Small intestine (tissue), 7 donors: Measurements from ENCODE around the gene LYPD3. TPM values are rescaled to one million over a fixed set of nuclear protein-coding genes. Genes with fewer than 3 reads are reported as not detected.

Experiments
- DNase-seq, 2 donors: peaks; one replicate each; pipeline versions ENCODE4 v3.0.0 to v3.0.0-alpha.2; 2013
- FAIRE-seq: peaks from 2 replicates; lab custom pipeline; 2012; peaks lifted over from hg19 to GRCh38; lab: Jason Lieb, UNC
- H3K27ac ChIP-seq, 3 donors: one replicate each; pipeline ENCODE4 v1.5.1; 2013; ENCODE audit warnings: low read length in 2 of 3, mild to moderate bottlenecking in 2 of 3, control low read depth in 1 of 3, inconsistent platforms in 1 of 3, low read depth in 1 of 3, moderate library complexity in 1 of 3
- H3K27me3 ChIP-seq, 3 donors: one replicate each; pipeline ENCODE4 v1.6.1; 2013; ENCODE audit warnings: low read length in 3 of 3, inconsistent platforms in 1 of 3; ENCODE audit not compliant: control insufficient read depth in 3 of 3, insufficient read depth in 3 of 3
- H3K36me3 ChIP-seq, 3 donors: one replicate each; pipeline ENCODE4 v1.6.1; 2013; ENCODE audit warnings: low read length in 3 of 3, inconsistent platforms in 1 of 3, low read depth in 1 of 3, mild to moderate bottlenecking in 1 of 3, moderate library complexity in 1 of 3; ENCODE audit not compliant: control insufficient read depth in 3 of 3, insufficient read depth in 2 of 3
- H3K4me1 ChIP-seq, 3 donors: one replicate each; pipeline ENCODE4 v1.6.1; 2013; ENCODE audit warnings: low read length in 2 of 3, inconsistent platforms in 1 of 3, low read depth in 1 of 3, mild to moderate bottlenecking in 1 of 3, moderate library complexity in 1 of 3; ENCODE audit not compliant: control insufficient read depth in 3 of 3, insufficient read depth in 2 of 3
- H3K4me3 ChIP-seq, 3 donors: one replicate each; pipeline ENCODE4 v1.5.1; 2013; ENCODE audit warnings: low read length in 3 of 3, control low read depth in 1 of 3, inconsistent platforms in 1 of 3, low read depth in 1 of 3, mild to moderate bottlenecking in 1 of 3, moderate library complexity in 1 of 3
- H3K9me3 ChIP-seq, 2 donors: one replicate each; pipeline ENCODE4 v1.6.1; 2013; ENCODE audit warnings: low read depth in 1 of 2, low read length in 1 of 2; ENCODE audit not compliant: control insufficient read depth in 2 of 2, insufficient read depth in 1 of 2
- WGBS, 3 donors: extraction: QIAGEN DNeasy Blood & Tissue Kit; methylation state at CpG; one replicate each; pipeline ENCODE4 v1.1.7; 2013; 5-methylcytosine and 5-hydroxymethylcytosine counted together
- polyA plus RNA-seq, 4 donors: library from polyadenylated mRNA; stranded (reverse) in 3 of 4; unstranded in 1 of 4; fragments of 200-250 nt in 3 of 4; fragments of 120-200 nt in 1 of 4; gene quantifications; one replicate each; pipeline versions ENCODE4 v1.2.1 to v1.2.3, GENCODE V29; 2013
- donor health status: healthy with polysubstance abuse.
- donor health status: control.
- donor health status: control.
- donor health status: Bipolar disorder and iron deficiency.
- donor health status: healthy.

Gene LYPD3
- polyA plus RNA-seq, 4 donors = 0.73 to 1.1 (median 0.86) TPM; not detected in 1

DNA sequence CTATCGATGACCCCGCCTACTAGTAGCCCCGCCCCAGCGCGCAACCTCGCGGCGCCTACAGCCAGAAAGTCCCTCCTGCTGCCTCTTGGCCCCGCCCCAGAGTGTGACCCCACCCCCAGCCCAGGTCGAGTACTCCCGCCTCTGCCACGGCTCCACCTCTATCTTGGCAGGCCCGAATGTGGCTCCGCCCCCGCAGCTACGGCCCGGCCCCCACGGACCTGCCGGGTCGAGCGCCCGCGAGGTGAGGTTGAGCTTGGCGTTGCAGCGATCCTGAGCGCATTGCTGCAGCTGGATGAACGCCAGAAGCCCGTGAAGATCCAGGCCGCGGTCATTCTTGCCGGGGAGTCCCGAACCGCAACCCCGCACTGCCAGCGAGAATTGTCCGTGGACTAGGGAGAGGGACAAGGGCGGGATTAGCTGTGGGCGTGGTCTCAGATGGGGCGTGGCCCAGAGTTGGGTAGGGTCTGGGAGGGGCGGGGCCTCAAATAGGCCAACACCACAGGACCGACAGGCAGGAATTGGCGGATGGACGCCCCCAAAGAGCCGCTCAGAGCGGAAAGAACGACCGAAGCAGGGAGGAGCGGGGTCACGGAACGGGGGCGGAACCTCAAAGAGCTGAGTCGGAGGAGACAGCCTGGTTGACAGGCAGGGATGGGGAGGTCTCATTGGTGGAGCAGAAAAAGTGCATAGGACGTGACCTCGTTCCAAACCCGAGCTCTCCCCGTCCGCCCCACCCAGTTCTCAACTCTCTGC lies 1.9 kb downstream of the LYPD3 start:
- H3K36me3 ChIP-seq = no peaks in the 10 kb centered on the region
- peak overlapping the region in 2 of 3 donors; percentile 82 to 89 for H3K27ac ChIP-seq
- peaks cover 0 to 7% (median 0%) of the 10 kb centered on the region in 3 donors for H3K4me1 ChIP-seq
- H3K4me3 ChIP-seq = peak overlapping the region; percentile 53 to 80 (median 64)
- no peak for FAIRE-seq
- peak; percentile 97 to 98 for DNase-seq
- H3K9me3 ChIP-seq = no peaks in the 10 kb centered on the region
- 0 to 1% (median 0%) methylated on average over 55 to 57 of the region's 57 CpGs for WGBS, 3 donors
- H3K27me3 ChIP-seq = peaks cover 0 to 19% (median 0%) of the 10 kb centered on the region in 3 donors

GRCh38 chr19:43462785-43463380 lies 2.5 kb downstream of the LYPD3 start:
- FAIRE-seq (no peak), DNase-seq (no peak)
- H3K27ac ChIP-seq = peak overlapping the region in 2 of 3 donors; percentile 19 to 29
- peaks cover 0 to 7% (median 0%) of the 10 kb centered on the region in 3 donors for H3K4me1 ChIP-seq
- H3K4me3 ChIP-seq = peak overlapping the region in 2 of 3 donors; percentile 21 to 80
- WGBS, 3 donors = 10 to 12% (median 11%) methylated on average over 30 to 33 of the region's 33 CpGs
- H3K27me3 ChIP-seq = peaks cover 0 to 19% (median 0%) of the 10 kb centered on the region in 3 donors
- no peaks in the 10 kb centered on the region for H3K36me3 ChIP-seq
- no peaks in the 10 kb centered on the region for H3K9me3 ChIP-seq

GRCh38 chr19:43462383-43462782 lies 3.0 kb downstream of the LYPD3 start:
- Histone ChIP-seq H3K9me3 (no peaks in the 10 kb centered on the region), H3K36me3 (no peaks in the 10 kb centered on the region), H3K27ac (no peak overlapping the region), H3K27me3 (peaks cover 0 to 19% (median 0%) of the 10 kb centered on the region in 3 donors), H3K4me3 (no peak overlapping the region), H3K4me1 (peaks cover 0 to 7% (median 0%) of the 10 kb centered on the region in 3 donors)
- no peak for FAIRE-seq
- DNase-seq = no peak
- WGBS, 3 donors = 90 to 96% (median 92%) methylated on average over 7 of the region's 7 CpGs

- no peak overlapping the region for H3K27ac ChIP-seq
- H3K27me3 ChIP-seq = peaks cover 0 to 19% (median 0%) of the 10 kb centered on the region in 3 donors
- H3K4me3 ChIP-seq = no peak overlapping the region
- H3K9me3 ChIP-seq = no peaks in the 10 kb centered on the region
- DNase-seq = no peak
- H3K4me1 ChIP-seq = peaks cover 0 to 7% (median 0%) of the 10 kb centered on the region in 3 donors
- H3K36me3 ChIP-seq = no peaks in the 10 kb centered on the region
- FAIRE-seq = no peak
- 85 to 93% (median 90%) methylated on average over 9 to 12 of the region's 12 CpGs for WGBS, 3 donors
These were observed 4.1 kb downstream of the LYPD3 start for GRCh38 chr19:43461303-43461702.

DNA sequence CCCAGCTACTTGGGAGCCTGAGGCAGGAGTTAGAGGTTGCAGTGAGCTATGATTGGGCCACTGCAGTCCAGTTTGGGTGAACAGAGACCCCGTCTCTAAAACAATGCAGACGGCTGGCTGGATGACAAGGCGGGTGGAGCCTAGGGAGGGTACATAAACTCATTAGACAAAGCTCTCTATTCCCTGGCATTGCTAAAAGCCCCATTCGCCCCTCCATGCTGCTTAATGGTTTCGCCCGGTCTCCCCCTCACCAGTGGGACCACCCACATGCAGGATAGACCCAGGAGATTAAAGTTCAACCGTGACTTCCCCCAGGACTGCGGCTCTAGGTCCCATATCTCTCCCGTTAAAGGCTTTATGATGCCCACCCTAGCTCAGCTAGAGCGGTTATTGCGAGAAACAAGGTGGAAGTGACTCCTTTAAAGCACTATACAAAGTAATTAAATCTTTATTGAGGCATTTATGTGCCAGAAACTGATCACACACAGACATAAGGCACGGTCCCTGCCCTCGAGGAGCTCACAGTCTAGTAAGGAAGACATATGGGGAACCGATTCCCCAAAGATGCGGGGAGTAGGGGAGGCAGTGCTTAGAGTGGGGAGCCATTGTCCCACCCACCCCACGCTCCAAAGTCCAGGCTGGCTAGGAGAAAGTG lies 4.9 kb downstream of the LYPD3 start:
- Histone ChIP-seq H3K4me1 (peaks cover 0 to 7% (median 0%) of the 10 kb centered on the region in 3 donors), H3K4me3 (no peak overlapping the region), H3K9me3 (no peaks in the 10 kb centered on the region), H3K27me3 (peaks cover 0 to 10% (median 0%) of the 10 kb centered on the region in 3 donors), H3K36me3 (no peaks in the 10 kb centered on the region), H3K27ac (no peak overlapping the region)
- 68 to 77% (median 72%) methylated on average over 16 of the region's 16 CpGs for WGBS, 3 donors
- DNase-seq (no peak), FAIRE-seq (no peak)

DNA sequence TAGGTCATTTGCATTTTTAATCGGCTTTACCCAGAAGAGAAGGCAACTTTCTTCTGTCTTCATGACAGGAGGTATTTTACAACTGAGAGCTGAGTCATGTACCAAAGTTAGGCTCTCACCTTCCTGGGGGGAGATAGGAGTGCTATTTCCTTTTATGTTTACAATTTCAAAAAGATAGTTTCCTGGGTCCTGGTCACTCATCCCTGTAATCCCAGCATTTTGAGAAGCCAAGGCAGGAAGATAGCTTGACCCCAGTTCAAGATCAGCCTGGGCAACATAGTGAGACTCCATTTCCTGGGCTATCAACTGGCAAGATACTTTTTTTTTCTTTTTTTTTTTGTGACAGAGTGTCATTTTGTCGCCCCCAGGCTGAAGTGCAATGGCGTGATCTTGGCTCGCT lies 7.6 kb downstream of the LYPD3 start:
- DNase-seq (no peak), FAIRE-seq (no peak)
- Histone ChIP-seq H3K36me3 (no peaks in the 10 kb centered on the region), H3K4me3 (no peak overlapping the region), H3K27me3 (peaks cover 0 to 3% (median 0%) of the 10 kb centered on the region in 3 donors), H3K4me1 (no peaks in the 10 kb centered on the region), H3K27ac (no peak overlapping the region), H3K9me3 (no peaks in the 10 kb centered on the region)
- WGBS, 3 donors = 79 to 82% (median 80%) methylated on average over 4 of the region's 4 CpGs

DNA sequence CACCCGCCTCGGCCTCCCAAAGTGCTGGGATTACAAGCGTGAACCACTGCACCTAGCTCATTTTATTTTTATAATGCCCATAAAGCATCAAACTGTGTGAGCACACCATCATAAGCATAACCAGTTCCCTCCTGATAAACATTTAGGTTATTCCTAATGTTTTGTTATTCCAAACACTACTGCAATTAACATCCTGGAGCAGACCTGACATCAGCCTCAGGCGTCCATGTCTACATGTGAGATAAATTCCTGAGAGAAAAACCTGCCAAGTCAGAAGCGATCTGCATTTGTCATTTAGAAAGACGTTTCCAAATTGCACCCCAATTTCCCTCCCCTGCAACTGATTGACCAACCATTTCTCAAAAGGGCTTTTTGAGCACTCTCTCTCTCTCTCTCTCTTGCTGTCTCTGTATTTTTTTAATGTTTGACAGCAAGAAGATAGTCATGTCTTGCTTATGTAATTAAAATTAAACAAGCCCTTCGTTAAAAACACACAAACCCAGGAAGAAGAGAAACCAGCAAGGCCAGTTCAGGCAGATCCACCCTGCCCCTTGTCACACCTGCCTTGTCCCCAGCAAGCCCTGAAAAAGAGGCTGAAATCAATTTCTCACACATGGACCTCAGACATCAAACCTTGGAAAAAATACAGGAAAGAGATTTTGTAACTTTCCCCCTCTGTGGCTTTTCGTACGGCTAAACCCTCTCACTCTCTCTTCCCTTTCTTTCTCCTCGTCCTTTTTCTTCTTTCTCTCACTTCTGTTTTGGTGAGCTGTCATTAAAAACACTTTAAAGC lies 9.9 kb downstream of the LYPD3 start:
- 30 to 38% (median 33%) methylated on average over 10 of the region's 10 CpGs for WGBS, 3 donors
- Histone ChIP-seq H3K27me3 (peaks cover 0 to 3% (median 0%) of the 10 kb centered on the region in 3 donors), H3K4me3 (no peak overlapping the region), H3K4me1 (no peaks in the 10 kb centered on the region), H3K36me3 (no peaks in the 10 kb centered on the region), H3K27ac (no peak overlapping the region), H3K9me3 (peaks cover 0 to 3% of the 10 kb centered on the region in 2 donors)
- no peak for FAIRE-seq
- no peak for DNase-seq

DNA sequence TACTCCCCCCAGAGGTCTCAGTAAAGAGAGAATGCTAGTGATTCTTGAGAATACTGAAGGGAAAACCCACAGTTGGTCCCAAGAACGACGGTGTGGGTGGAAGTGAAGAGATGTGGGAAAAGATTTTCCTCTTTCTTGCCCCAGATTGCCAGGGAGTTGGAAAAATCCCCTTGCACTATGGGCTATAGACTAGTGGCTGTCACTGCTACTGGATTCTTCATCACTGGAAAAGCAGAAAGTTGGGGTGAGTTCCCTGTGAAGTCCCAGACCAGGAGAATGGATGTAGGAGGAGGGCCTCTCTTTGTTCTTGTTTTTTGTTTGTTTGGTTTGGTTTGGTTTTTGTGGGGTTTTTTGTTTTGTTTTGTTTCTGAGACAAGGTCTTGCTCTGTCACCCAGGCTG lies 11.4 kb downstream of the LYPD3 start:
- no peaks in the 10 kb centered on the region for H3K4me1 ChIP-seq
- no peaks in the 10 kb centered on the region for H3K36me3 ChIP-seq
- H3K27ac ChIP-seq = no peak overlapping the region
- peaks cover 0 to 3% of the 10 kb centered on the region in 2 donors for H3K9me3 ChIP-seq
- no peak for FAIRE-seq
- no peak for DNase-seq
- peaks cover 0 to 3% (median 0%) of the 10 kb centered on the region in 3 donors for H3K27me3 ChIP-seq
- no peak overlapping the region for H3K4me3 ChIP-seq
- WGBS, 3 donors = 65 to 80% (median 65%) methylated on average over 2 of the region's 2 CpGs
